ENCODE measurements around the gene DUS2. TPM values are rescaled to one million over a fixed set of nuclear protein-coding genes. Genes with fewer than 3 reads are reported as not detected.

Gene DUS2
- total RNA-seq, 1 experiment from 2014 or later = 27.3 TPM

- intact Hi-C loops (cut with micrococcal nuclease) = no loop called here
- Histone ChIP-seq H3K9me3 (ENCODE audit: control insufficient read depth in 1 of 2, insufficient read depth in 1 of 2, low read depth in 1 of 2, low read length in 2 of 2) (no peaks in the 10 kb centered on the region), H3K9me2 (ENCODE audit: insufficient read depth) (no peaks in the 10 kb centered on the region), H3K27me3 (ENCODE audit: insufficient read depth, low read length) (no peaks in the 10 kb centered on the region), H3K4me1 (ENCODE audit: control insufficient read depth in 1 of 2, insufficient read depth in 2 of 2, low read length in 2 of 2) (peaks cover 21 to 47% of the 10 kb centered on the region in 2 experiments), H3K9ac (ENCODE audit: low read length) (peak overlapping the region; percentile 32), H3K79me2 (ENCODE audit: insufficient read depth, low read length) (peaks cover 11% of the 10 kb centered on the region), H3K27ac (ENCODE audit: low read depth, low read length) (peak overlapping the region; percentile 34), H3K4me3 (replicated peaks in 1 of 2; ENCODE audit: low read depth in 1 of 2, low read length in 2 of 2) (peak overlapping the region in 1 of 2 experiments; percentile 22; a peak in 1 of 4 replicates), H3K4me2 (ENCODE audit: low read length) (peak overlapping the region; percentile 47), H2AFZ (ENCODE audit: low read depth, low read length, poor library complexity, severe bottlenecking) (no peak overlapping the region), H3K36me3 (ENCODE audit: control insufficient read depth in 1 of 2, insufficient read depth in 2 of 2, low read length in 2 of 2) (peaks cover 0 to 17% of the 10 kb centered on the region in 2 experiments; a peak in 2 of 4 replicates), H4K20me1 (ENCODE audit: insufficient read depth) (no peaks in the 10 kb centered on the region)
- no TSS peak for BruUV-seq (replicated peaks)
- ChIA-PET RAD21 (ENCODE audit: low non-redundant PET in 1 of 2, low total read pairs in 2 of 2, uncharacterized antibody in 2 of 2, unreplicated experiment in 2 of 2) (no interaction called here), CTCF (interaction anchor here (1.4 kb wide), 1 partner anchor 9 kb away, joined by 4 read pairs; no protein-coding TSS in a partner anchor), POLR2A (no interaction called here)
- peak; percentile 36 for DNase-seq (ENCODE audit: low read depth, low spot score)
- peak; percentile 68 for ATAC-seq
- peak; percentile 84 for TF ChIP-seq SRF (IDR thresholded peaks at IDR 0.05; ENCODE audit: low read depth)
- TF ChIP-seq POLR2AphosphoS5 (IDR thresholded peaks at IDR 0.05; ENCODE audit: low read depth, low read length) = no peak
- TF ChIP-seq SP1 (IDR thresholded peaks at IDR 0.05; ENCODE audit: low read depth) = peak; percentile 43
These were observed 8.9 kb downstream of the DUS2 start for GRCh38 chr16:68031951-68032350.

GRCh38 chr16:68033101-68033500 lies 10.0 kb downstream of the DUS2 start:
- intact Hi-C loops (cut with micrococcal nuclease) = no loop called here
- Histone ChIP-seq H3K27me3 (ENCODE audit: insufficient read depth, low read length) (no peaks in the 10 kb centered on the region), H3K36me3 (ENCODE audit: control insufficient read depth in 1 of 2, insufficient read depth in 2 of 2, low read length in 2 of 2) (peaks cover 0 to 17% of the 10 kb centered on the region in 2 experiments; a peak in 2 of 4 replicates), H3K9me2 (ENCODE audit: insufficient read depth) (no peaks in the 10 kb centered on the region), H3K4me2 (ENCODE audit: low read length) (no peak overlapping the region), H4K20me1 (ENCODE audit: insufficient read depth) (no peaks in the 10 kb centered on the region), H3K27ac (ENCODE audit: low read depth, low read length) (no peak overlapping the region), H3K9ac (ENCODE audit: low read length) (no peak overlapping the region), H3K79me2 (ENCODE audit: insufficient read depth, low read length) (peaks cover 11% of the 10 kb centered on the region), H2AFZ (ENCODE audit: low read depth, low read length, poor library complexity, severe bottlenecking) (no peak overlapping the region), H3K4me3 (replicated peaks in 1 of 2; ENCODE audit: low read depth in 1 of 2, low read length in 2 of 2) (no peak overlapping the region), H3K9me3 (ENCODE audit: control insufficient read depth in 1 of 2, insufficient read depth in 1 of 2, low read depth in 1 of 2, low read length in 2 of 2) (no peaks in the 10 kb centered on the region), H3K4me1 (ENCODE audit: control insufficient read depth in 1 of 2, insufficient read depth in 2 of 2, low read length in 2 of 2) (peaks cover 21 to 47% of the 10 kb centered on the region in 2 experiments)
- no TSS peak for BruUV-seq (replicated peaks)
- TF ChIP-seq CTCF (IDR thresholded peaks at IDR 0.05 in 2 of 3, conservative IDR thresholded peaks at IDR 0.05 in 1 of 3; ENCODE audit: borderline replicate concordance in 1 of 3, insufficient read depth in 1 of 3, low read depth in 2 of 3, low read length in 2 of 3) (no peak), JUND (IDR thresholded peaks at IDR 0.05) (no peak), SRF (IDR thresholded peaks at IDR 0.05; ENCODE audit: low read depth) (no peak), EGR1 (IDR thresholded peaks at IDR 0.05; ENCODE audit: low read depth) (no peak), POLR2AphosphoS5 (IDR thresholded peaks at IDR 0.05; ENCODE audit: low read depth, low read length) (no peak), CBX3 (IDR thresholded peaks at IDR 0.05; ENCODE audit: low read depth) (no peak), SIN3A (IDR thresholded peaks at IDR 0.05; ENCODE audit: low read depth) (no peak), ZBTB33 (IDR thresholded peaks at IDR 0.05; ENCODE audit: extremely low read depth, insufficient replicate concordance, low read length) (no peak), TCF7L2 (IDR thresholded peaks at IDR 0.05; ENCODE audit: borderline replicate concordance, extremely low read depth, insufficient read depth, insufficient read length) (no peak), EZH2phosphoT487 (IDR thresholded peaks at IDR 0.05; ENCODE audit: borderline replicate concordance) (no peak), ZFX (IDR thresholded peaks at IDR 0.05) (no peak), SP1 (IDR thresholded peaks at IDR 0.05; ENCODE audit: low read depth) (no peak), RAD21 (IDR thresholded peaks at IDR 0.05; ENCODE audit: low read depth) (no peak)
- CTCF ChIA-PET = interaction anchor here (1.4 kb wide), 1 partner anchor 8 kb away, joined by 4 read pairs; no protein-coding TSS in a partner anchor
- RAD21 ChIA-PET (ENCODE audit: low non-redundant PET in 1 of 2, low total read pairs in 2 of 2, uncharacterized antibody in 2 of 2, unreplicated experiment in 2 of 2) = no interaction called here
- DNase-seq (ENCODE audit: low read depth, low spot score) (no peak), ATAC-seq (no peak)
- POLR2A ChIA-PET = no interaction called here

Measured in HCT116 (cell line).